HEK293 (cell line): Measurements from ENCODE around the gene SNTB2.

Source experiments
- CTCF ChIA-PET: fragments of 350-600 bp; formaldehyde crosslinking; extraction: SDS; loops from one replicate; lab custom pipeline; 2021; ENCODE audit warnings: antibody characterized with exemption; lab: Yijun Ruan, JAX
- POLR2A ChIA-PET: fragments of 300-600 bp; formaldehyde crosslinking; extraction: SDS; loops from one replicate; lab custom pipeline; 2020; ENCODE audit warnings: antibody characterized with exemption, inconsistent platforms; lab: Yijun Ruan, JAX
- H3K27ac ChIP-seq: fragments of 200-500 bp; sonication (Bioruptor generic); 2 replicates; pipeline ENCODE4 v1.5.1; 2014; ENCODE audit warnings: low read depth, low read length, control low read depth, inconsistent platforms; ENCODE audit errors: extremely low read depth
- H3K36me3 ChIP-seq, 2 experiments: fragments of 200-500 bp in 1 of 2; sonication (Bioruptor generic) in 1 of 2; 1 replicate in 1 of 2; 2 replicates in 1 of 2; pipeline ENCODE4 v1.5.1; 2014 to 2017; ENCODE audit warnings: inconsistent platforms in 2 of 2, low read length in 2 of 2; ENCODE audit not compliant: control insufficient read depth in 2 of 2, insufficient read depth in 1 of 2
- H3K4me1 ChIP-seq: fragments of 200-500 bp; sonication (Bioruptor generic); 2 replicates; pipeline ENCODE4 v1.5.1; 2014; ENCODE audit warnings: mild to moderate bottlenecking, low read length, inconsistent platforms; ENCODE audit not compliant: control insufficient read depth, insufficient read depth
- H3K4me3 ChIP-seq: 2 replicates; pipeline ENCODE4 v1.5.1; 2011; ENCODE audit warnings: low read depth, mild to moderate bottlenecking, control low read depth, low read length, moderate library complexity
- H3K9me3 ChIP-seq: fragments of 200-500 bp; sonication (Bioruptor generic); 2 replicates; pipeline ENCODE4 v1.5.1; 2014; ENCODE audit warnings: low read depth, low read length, inconsistent platforms; ENCODE audit not compliant: control insufficient read depth, insufficient read depth
- BCL11A ChIP-seq: fragments of 450-650 bp; formaldehyde crosslinking; IDR thresholded peaks from 2 replicates; pipeline ENCODE4 v1.5.1; 2016; ENCODE audit warnings: low read depth, missing biosample characterization, missing genetic modification characterization
- GLIS1 ChIP-seq: fragments of 450-650 bp; formaldehyde crosslinking; IDR thresholded peaks from 2 replicates; pipeline ENCODE4 v1.5.1; 2016; ENCODE audit warnings: missing biosample characterization, missing genetic modification characterization
- HOXA7 ChIP-seq: sonication (generic); formaldehyde crosslinking; IDR thresholded peaks from 2 replicates; pipeline ENCODE4 v1.8.1; 2022; ENCODE audit warnings: missing genetic modification reagents, borderline replicate concordance
- INSM2 ChIP-seq: fragments of 450-650 bp; formaldehyde crosslinking; IDR thresholded peaks from 2 replicates; pipeline ENCODE4 v1.5.1; 2016; ENCODE audit warnings: missing biosample characterization, missing genetic modification characterization
- PRDM2 ChIP-seq: fragments of 450-650 bp; formaldehyde crosslinking; IDR thresholded peaks from 2 replicates; pipeline ENCODE4 v1.5.1; 2016; ENCODE audit warnings: missing biosample characterization, missing genetic modification characterization, borderline replicate concordance
- TRIM28 ChIP-seq: IDR thresholded peaks from 2 replicates; pipeline ENCODE4 v1.6.1; 2011; ENCODE audit warnings: low read length, control low read depth, borderline replicate concordance
- YY2 ChIP-seq: fragments of 450-650 bp; formaldehyde crosslinking; IDR thresholded peaks from 2 replicates; pipeline ENCODE4 v1.5.1; 2016; ENCODE audit warnings: missing biosample characterization, missing genetic modification characterization
- ZBTB17 ChIP-seq: fragments of 450-650 bp; formaldehyde crosslinking; IDR thresholded peaks from 2 replicates; pipeline ENCODE4 v1.5.1; 2016; ENCODE audit warnings: missing biosample characterization, missing genetic modification characterization
- ZEB2 ChIP-seq: fragments of 450-650 bp; formaldehyde crosslinking; IDR thresholded peaks from 2 replicates; pipeline ENCODE4 v1.5.1; 2016; ENCODE audit warnings: missing biosample characterization, missing genetic modification characterization
- ZNF146 ChIP-seq: fragments of 450-650 bp; formaldehyde crosslinking; IDR thresholded peaks from 2 replicates; pipeline ENCODE4 v1.5.1; 2016; ENCODE audit warnings: missing biosample characterization, missing genetic modification characterization
- ZNF239 ChIP-seq: fragments of 450-650 bp; formaldehyde crosslinking; IDR thresholded peaks from 2 replicates; pipeline ENCODE4 v1.5.1; 2016; ENCODE audit warnings: missing biosample characterization, missing genetic modification characterization
- ZNF26 ChIP-seq: fragments of 450-650 bp; formaldehyde crosslinking; IDR thresholded peaks from 2 replicates; pipeline ENCODE4 v1.5.1; 2016; ENCODE audit warnings: missing biosample characterization, missing genetic modification characterization
- ZNF274 ChIP-seq, 2 experiments: fragments of 200-500 bp in 1 of 2; fragments of 450-650 bp in 1 of 2; sonication (Bioruptor generic) in 1 of 2; formaldehyde crosslinking in 1 of 2; IDR thresholded peaks; 2 replicates each; pipeline versions ENCODE4 v1.5.1 to v1.6.1; 2014 to 2016; ENCODE audit warnings: borderline replicate concordance in 1 of 2, inconsistent platforms in 1 of 2, low read length in 1 of 2, missing biosample characterization in 1 of 2, missing genetic modification characterization in 1 of 2
- ZNF473 ChIP-seq: fragments of 450-650 bp; formaldehyde crosslinking; IDR thresholded peaks from 2 replicates; pipeline ENCODE4 v1.5.1; 2017; ENCODE audit warnings: missing biosample characterization, missing genetic modification characterization
- ZNF510 ChIP-seq: fragments of 450-650 bp; formaldehyde crosslinking; IDR thresholded peaks from 2 replicates; pipeline ENCODE4 v1.5.1; 2018; ENCODE audit warnings: mild to moderate bottlenecking, missing genetic modification characterization, missing biosample characterization; ENCODE audit not compliant: insufficient replicate concordance
- ZNF596 ChIP-seq: fragments of 450-650 bp; IDR thresholded peaks from 2 replicates; pipeline ENCODE4 v1.5.0; 2018; ENCODE audit warnings: missing biosample characterization, mild to moderate bottlenecking, missing genetic modification characterization, moderate library complexity
- ZNF639 ChIP-seq: fragments of 450-650 bp; formaldehyde crosslinking; IDR thresholded peaks from 2 replicates; pipeline ENCODE4 v1.5.1; 2016; ENCODE audit warnings: missing biosample characterization, missing genetic modification characterization
- ZNF776 ChIP-seq: fragments of 450-650 bp; formaldehyde crosslinking; IDR thresholded peaks from 2 replicates; pipeline ENCODE4 v1.5.0; 2017; ENCODE audit warnings: missing biosample characterization, missing genetic modification characterization, borderline replicate concordance
- ZNF843 ChIP-seq: fragments of 450-650 bp; formaldehyde crosslinking; IDR thresholded peaks from 2 replicates; pipeline ENCODE4 v1.5.1; 2016; ENCODE audit warnings: missing biosample characterization, missing genetic modification characterization
- TF ChIP-seq, protein P1 (sequence below): fragments of 450-650 bp; IDR thresholded peaks from 2 replicates; pipeline ENCODE4 v1.5.1; 2018; ENCODE audit warnings: missing biosample characterization, missing genetic modification characterization
- TF ChIP-seq, protein P2 (sequence below): IDR thresholded peaks from 2 replicates; pipeline ENCODE4 v1.6.1; 2011; ENCODE audit warnings: mild to moderate bottlenecking, low read depth, low read length, borderline replicate concordance

The SNTB2 gene

GRCh38 chr16:69237296-69237695 lies 50.3 kb downstream of the SNTB2 start:
- Histone ChIP-seq H3K4me1 (peaks cover 3% of the 10 kb centered on the region; the same call in 1 of the 2 replicates), H3K36me3 (no peaks in the 10 kb centered on the region)
- POLR2A ChIA-PET, result no interaction called here
- TF ChIP-seq ZNF239 (tag by site-specific recombination) (no peak), ZNF26 (no peak), ZNF146 (tag by site-specific recombination) (no peak), ZNF510 (tag by site-specific recombination) (no peak), ZNF596 (tag by site-specific recombination) (no peak)
- TF ChIP-seq, all 188 proteins: peak for 0
- no peak overlapping the region for H3K27ac ChIP-seq
- H3K4me3 ChIP-seq, result no peak overlapping the region
- CTCF ChIA-PET, result no interaction called here
- H3K9me3 ChIP-seq, result no peaks in the 10 kb centered on the region

DNA sequence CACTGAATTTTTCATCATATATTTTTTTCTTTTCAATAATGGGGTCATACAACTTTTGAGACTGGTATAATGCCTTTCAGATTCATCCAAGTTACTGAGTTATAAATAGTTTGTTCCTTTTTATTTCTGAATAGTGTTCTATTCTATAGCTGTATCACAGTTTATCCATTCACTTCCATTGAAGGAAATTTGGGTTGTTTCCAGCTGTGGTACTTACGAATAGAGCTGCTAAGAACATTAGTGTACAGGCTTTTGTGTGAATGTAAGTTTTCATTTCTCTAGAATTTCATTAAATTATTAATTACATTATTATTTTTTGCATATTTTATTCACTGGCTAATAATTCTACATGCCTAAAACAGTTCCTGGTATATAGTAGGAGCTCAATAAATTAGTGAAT lies 52.9 kb downstream of the SNTB2 start:
- TF ChIP-seq ZNF473 (tag by site-specific recombination), result no peak
- TF ChIP-seq ZBTB17 (tag by site-specific recombination), result no peak
- no peak for TF ChIP-seq ZNF776
- TF ChIP-seq, protein P1, sequence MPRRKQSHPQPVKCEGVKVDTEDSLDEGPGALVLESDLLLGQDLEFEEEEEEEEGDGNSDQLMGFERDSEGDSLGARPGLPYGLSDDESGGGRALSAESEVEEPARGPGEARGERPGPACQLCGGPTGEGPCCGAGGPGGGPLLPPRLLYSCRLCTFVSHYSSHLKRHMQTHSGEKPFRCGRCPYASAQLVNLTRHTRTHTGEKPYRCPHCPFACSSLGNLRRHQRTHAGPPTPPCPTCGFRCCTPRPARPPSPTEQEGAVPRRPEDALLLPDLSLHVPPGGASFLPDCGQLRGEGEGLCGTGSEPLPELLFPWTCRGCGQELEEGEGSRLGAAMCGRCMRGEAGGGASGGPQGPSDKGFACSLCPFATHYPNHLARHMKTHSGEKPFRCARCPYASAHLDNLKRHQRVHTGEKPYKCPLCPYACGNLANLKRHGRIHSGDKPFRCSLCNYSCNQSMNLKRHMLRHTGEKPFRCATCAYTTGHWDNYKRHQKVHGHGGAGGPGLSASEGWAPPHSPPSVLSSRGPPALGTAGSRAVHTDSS (tag by site-specific recombination), result no peak
- TF ChIP-seq, protein P2, sequence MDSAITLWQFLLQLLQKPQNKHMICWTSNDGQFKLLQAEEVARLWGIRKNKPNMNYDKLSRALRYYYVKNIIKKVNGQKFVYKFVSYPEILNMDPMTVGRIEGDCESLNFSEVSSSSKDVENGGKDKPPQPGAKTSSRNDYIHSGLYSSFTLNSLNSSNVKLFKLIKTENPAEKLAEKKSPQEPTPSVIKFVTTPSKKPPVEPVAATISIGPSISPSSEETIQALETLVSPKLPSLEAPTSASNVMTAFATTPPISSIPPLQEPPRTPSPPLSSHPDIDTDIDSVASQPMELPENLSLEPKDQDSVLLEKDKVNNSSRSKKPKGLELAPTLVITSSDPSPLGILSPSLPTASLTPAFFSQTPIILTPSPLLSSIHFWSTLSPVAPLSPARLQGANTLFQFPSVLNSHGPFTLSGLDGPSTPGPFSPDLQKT, result no peak
- no peak for TF ChIP-seq TRIM28
- no peak for TF ChIP-seq ZNF274 (IDR thresholded peaks at IDR 0.05; ENCODE audit: low read length)
- TF ChIP-seq ZNF274 (tag by site-specific recombination; IDR thresholded peaks at IDR 0.05; ENCODE audit: borderline replicate concordance), result no peak
- no peak for TF ChIP-seq GLIS1
- TF ChIP-seq ZNF639 (tag by site-specific recombination), result no peak
- TF ChIP-seq HOXA7 (CRISPR knock-in tag), result no peak
- no peak for TF ChIP-seq ZNF843 (tag by site-specific recombination)
- TF ChIP-seq ZEB2 (tag by site-specific recombination), result no peak
- no peak for TF ChIP-seq INSM2 (tag by site-specific recombination)
- TF ChIP-seq PRDM2, result no peak
- TF ChIP-seq YY2, result no peak
- TF ChIP-seq BCL11A (tag by site-specific recombination), result no peak
- no peaks in the 10 kb centered on the region for H3K36me3 ChIP-seq
- H3K27ac ChIP-seq, result no peak overlapping the region
- ChIA-PET CTCF (no interaction called here), POLR2A (no interaction called here)
- H3K4me3 ChIP-seq, result no peak overlapping the region
- no peaks in the 10 kb centered on the region for H3K9me3 ChIP-seq
- peaks cover 7% of the 10 kb centered on the region; the same call in 1 of the 2 replicates for H3K4me1 ChIP-seq
